ENCODE data around the gene XRCC4.
"Not testable (repeated sequence)": the region's sequence is repeated elsewhere in the genome, so short reads cannot be mapped to it uniquely, and the experiment has no call there.

Gene XRCC4

DNA sequence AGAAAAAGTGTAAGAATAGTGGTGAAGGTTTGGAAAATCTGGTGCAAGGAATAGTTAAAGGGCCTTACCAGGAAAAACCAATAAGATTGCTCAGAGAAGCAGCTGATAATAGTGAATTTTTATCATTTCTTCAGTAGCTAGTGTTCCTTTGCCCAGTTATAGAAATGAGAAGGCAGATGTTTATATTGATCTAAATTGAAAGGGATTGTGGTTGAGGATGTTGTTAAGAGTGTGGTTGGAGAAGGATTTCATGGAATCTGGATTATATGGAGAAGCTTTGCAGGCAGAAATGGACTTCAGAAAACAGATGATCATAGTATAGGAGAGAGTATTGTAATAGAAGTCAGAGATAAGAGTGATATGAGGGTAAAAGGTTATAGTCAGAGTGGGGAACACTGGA, 102.6 kb downstream of the XRCC4 start:
- DNase-seq (ENCODE audit: low spot score): peak; percentile 37

DNA sequence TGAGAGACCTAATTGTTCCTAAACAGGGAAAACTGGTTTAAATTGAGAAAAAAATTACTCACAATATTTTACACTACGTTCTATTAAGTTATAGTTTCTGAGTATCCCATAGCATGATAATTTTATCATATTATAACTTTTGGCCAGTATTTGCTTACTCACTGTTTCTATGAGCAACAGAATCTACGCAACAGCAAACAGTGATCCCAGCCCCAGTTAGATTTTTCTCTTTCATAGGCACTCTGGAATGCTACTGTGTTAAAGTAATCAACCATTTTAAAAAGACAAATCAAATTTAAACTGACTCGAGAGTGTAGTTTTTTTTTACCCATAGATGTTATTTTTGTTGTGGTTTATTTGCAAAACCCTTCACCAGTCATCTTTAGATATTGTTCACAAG, 107.2 kb downstream of the XRCC4 start:
- DNase-seq (ENCODE audit: low spot score): peak; percentile 7

DNA sequence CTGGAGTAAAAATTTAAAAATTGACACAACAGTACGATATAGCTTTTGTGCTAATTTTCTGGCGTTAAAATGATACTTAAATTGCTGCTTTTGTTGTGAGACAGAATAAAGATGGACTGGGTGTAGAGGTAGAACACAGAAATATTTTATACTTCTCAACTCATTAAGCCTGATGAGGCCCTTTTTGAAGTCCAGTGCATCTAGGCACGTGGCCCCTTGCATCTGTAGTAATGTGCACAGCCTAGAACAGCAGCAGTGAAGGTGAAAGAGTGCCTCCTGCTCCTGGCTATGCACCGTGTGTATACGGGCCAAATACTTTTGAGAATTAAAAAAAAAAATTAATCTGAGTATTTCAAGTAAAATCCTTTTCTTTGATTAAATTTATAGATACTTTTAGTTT, 115.6 kb downstream of the XRCC4 start:
- DNase-seq (ENCODE audit: low spot score): no peak

DNA sequence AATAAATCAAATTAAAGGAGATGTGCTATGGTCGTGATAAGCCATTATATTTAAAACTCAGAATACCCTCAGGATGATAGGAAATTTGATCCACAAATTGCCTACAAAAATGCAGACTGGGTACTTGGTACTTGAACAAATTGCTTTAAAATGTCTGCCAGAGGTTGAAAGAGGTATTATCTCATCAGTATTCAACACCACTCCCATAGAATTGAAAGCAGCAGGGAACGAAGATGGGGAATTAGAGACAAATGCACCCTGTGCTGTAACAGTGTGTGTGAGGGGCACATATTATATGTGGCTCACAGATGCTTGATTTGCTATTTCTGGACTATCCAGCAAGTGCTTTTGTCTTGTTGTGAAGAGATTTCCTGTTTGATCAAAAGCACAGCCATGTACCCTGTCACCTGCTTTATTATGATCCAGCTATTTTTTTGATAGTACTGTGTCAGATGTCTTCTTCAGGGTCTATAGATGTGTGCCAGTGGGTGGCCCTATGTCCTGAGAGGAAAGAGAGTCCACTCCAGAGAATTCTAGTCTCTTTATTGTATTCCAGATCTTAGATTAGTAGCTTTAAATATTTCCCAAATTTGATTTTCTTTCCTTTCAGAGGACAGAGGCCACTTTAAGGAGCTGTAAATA, 120.1 kb downstream of the XRCC4 start:
- DNase-seq (ENCODE audit: low spot score): no peak

DNA sequence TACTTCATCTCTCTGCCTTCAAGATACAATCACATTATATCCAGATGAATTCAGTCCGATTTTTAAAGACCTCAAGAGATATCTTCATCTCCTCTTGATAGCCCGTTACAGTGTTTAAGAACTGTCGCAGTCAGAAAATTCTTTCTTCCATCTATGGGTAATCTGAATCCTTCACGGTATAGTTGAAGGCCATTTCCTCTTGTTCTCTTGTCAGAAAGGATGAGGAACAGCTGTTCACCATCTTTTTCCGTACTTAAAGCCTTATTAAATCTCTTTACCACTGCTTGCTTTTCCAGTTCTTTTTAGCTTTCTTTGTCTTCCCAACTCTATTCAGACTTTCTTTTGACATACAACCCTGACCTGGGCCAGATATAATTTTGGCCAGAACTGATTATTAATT, 121.8 kb downstream of the XRCC4 start:
- DNase-seq (ENCODE audit: low spot score): no peak

DNA sequence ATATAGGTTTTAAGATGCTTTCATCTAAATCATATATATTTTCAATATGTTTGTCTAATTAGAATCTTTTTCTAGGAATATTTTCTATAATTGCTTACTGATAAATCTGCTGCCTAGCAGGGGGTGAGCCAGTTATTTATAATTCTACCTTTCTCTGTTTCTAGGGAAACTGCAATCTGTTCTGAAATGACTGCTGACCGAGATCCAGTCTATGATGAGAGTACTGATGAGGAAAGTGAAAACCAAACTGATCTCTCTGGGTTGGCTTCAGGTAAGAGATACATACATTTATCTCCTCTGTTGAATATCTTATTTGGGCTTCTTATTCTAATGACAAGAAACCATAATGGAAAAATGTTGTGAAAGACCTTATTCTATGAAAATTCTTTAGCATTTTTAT, 127.3 kb downstream of the XRCC4 start:
- no peak for DNase-seq (ENCODE audit: low spot score)

DNA sequence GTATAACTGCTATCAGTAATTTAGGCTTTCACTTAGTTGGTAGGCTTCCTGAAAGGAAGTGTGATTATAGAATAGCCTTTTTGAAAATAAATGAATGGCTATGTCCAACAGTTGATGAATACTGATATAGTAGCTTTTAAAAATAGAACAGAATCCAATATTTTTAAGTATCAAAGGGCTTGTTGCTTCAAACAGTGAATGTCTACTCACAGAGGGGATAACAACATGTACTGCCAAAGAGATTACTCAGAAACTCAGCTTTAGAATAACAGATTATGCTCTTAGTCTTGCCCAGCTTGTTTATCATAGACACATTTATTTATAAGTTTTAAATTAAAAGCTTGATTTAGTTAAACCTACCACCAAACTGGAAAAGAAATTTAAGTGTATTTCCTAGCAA, 132.6 kb downstream of the XRCC4 start:
- no peak for DNase-seq (ENCODE audit: low spot score)

DNA sequence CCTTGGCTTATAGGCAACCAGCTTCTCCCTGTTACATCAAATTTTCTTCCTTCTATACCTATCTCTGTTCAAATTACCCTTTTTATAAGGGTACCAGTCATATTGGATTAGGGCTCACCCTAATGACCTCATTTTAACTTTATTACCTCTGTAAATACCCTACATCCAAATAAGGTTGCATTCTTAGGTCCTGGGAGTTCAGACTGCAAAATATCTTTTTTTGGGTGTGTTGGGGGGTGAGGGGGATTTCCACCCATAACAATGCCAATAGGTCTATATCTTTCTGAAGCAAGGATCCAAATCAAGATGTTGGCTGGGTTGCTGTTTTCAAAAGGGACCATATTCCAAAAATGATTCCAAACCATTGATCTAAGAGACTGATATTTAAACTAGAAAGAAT, 141.7 kb downstream of the XRCC4 start:
- DNase-seq (ENCODE audit: low spot score): no peak

DNA sequence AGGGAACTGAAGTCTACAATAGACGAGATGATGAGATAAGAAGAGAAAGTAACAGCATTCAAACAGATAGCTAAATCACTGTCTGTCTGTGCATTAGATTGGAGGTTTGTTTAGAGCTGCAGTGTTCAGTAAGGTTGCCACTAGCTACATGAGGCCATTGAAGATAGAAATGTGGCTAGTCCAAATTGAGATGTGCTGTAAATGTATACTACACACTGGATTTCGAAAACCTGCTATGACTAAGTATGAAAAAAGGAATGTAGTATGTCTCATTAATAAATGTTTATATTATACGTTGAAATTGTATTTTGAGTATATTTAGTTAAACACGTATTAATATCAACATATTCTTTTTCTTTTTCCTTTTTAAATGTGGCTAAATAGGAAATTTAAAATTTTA, 142.1 kb downstream of the XRCC4 start:
- DNase-seq (ENCODE audit: low spot score): no peak

DNA sequence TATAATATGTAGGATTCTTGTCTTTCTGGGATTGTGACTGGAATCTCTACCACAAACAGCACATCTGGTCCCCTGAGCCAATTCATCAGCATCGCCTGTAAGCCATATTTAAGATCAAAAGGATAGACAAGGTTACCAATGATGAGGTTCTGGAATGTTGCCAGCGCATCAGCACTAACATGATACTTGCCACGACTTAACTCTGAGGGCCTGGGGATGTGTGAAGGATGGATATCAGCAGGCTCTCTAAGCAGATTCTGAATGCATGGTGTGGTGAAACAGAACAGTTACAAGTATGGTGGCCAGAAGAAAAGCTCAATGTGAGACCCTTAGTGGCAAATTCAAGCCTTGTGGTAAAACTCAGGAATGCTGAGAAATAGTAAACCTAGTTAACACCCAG, 143.0 kb downstream of the XRCC4 start:
- DNase-seq (ENCODE audit: low spot score): no peak

DNA sequence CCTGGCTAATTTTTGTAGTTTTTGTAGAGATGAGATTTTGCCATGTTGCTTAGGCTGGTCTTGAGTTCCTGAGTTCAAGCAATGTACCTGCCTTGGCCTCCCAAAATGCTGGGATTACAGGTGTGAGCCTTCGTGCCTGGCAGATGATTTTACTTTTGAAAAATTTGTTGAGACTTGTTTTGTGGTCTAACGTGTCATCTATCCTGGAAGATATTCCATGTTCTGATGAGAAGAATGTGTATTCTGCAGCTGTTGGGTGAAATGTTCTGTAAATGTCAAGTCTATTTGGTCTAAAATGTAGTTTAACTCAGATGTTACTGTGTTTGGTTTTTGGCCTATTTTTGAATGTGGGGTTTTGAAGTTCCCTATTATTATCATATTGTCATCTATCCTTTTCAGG, 145.6 kb downstream of the XRCC4 start:
- DNase-seq (ENCODE audit: low spot score): no peak

DNA sequence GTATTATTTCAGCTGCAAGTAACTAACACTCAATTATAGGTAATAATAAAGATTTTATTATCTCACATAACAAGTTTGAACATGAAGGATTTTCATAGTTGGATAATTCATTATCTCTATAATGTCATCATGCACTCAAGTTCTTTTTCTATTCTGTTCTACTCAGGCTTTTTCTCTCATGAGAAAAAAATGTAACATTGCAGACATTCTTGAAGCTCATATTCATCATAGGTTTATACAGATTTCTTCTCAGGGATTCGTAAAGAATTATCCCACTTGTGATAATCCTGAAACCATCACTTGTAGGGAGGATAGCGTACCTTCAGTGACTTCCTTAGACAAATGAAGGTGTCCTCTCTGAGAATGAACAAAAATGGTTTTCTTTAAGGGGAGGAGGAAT, 150.3 kb downstream of the XRCC4 start:
- DNase-seq (ENCODE audit: low spot score): no peak

DNA sequence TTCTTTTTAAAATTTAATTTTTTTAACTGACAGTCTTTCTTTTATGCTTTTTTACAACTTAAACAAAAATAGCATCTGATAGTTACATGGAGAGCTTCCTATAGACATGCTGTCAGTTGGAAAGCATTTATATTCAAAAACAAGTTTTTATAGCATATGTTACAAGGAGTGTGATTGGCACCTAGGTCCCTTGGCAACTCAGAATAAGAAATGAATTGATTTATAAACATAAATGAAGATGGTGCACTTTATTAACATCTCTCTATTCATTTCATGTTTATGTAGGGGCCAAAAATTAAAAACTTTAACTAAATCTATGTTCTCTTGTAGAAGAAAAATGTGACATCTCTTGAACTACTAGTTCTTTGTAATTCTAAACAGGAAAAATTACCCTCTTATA, 153.2 kb downstream of the XRCC4 start:
- DNase-seq (ENCODE audit: low spot score): no peak

DNA sequence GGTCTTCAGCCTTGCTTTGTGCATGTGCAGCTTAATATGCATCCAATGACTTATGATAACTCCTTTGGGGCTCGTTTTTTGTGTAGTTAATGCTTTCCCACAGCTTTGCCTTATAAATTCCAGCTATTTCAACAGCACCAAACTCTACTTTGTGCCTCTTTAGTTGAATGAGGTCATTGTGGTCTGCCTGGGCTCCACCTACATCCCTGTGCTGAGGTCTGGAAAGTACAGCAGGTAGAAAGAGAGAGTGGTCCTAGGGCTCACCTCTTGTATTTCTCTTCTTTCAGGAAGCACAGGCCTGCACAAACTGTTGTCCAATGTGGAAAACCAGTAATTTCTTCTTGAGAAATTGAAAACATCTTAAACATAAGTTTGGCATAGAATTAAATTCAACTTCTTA, 167.2 kb downstream of the XRCC4 start:
- DNase-seq (ENCODE audit: low spot score): no peak

DNA sequence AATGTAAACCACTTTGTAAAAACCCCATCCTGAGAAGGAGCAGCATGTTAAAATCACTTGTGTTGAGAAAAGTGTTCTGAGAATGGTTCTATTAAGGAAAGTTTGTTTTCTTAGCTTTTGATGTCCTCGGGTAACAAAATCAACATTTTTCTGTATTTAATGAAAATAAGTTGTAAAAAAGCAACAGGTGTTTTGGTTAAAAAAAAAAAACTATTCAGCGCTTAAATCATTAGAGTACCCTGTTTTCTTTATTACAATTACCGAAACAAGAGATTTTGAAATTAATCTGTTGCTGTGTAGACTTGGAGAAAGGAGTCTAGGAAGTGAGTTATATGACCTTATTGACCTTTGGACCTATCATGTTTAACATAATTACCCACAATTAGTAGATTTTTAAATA, 167.7 kb downstream of the XRCC4 start:
- no peak for DNase-seq (ENCODE audit: low spot score)

DNA sequence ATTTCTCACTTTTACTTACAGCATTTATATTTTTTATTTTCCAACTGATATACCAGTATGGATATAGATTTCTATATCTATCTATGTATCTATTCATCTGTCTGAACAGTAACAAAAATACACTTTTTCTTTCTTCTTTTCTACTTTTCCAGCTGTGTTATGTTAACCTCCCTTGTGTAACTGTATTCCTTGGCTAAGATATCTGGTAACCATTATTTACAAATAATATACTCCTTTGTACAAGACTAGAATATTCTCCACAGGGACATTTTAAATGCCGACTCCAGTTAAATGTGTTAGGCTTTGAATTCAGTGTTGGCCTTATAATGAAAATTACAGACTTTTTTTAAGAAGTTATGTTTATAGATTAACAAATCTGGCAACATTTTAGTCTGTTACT, 168.7 kb downstream of the XRCC4 start:
- no peak for DNase-seq (ENCODE audit: low spot score)

DNA sequence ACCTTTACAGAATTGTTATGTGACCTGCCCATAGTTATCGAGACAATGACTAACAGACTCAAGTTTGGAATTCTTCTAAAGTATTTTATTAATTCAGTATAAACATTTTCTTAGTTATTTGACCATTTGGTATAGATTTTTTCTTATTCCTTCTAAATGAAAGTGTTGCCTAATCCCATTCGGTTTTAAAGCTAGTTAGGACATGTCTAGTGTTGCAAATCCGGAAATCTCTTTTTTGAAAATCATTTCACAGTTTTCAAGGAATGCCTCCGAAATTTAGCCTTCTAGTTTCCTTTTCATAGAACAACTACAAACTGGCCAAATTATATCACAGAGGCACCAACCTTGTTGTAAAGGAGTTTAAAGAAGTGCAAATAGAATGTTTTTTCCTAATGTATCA, 171.8 kb downstream of the XRCC4 start:
- DNase-seq (ENCODE audit: low spot score): no peak

DNA sequence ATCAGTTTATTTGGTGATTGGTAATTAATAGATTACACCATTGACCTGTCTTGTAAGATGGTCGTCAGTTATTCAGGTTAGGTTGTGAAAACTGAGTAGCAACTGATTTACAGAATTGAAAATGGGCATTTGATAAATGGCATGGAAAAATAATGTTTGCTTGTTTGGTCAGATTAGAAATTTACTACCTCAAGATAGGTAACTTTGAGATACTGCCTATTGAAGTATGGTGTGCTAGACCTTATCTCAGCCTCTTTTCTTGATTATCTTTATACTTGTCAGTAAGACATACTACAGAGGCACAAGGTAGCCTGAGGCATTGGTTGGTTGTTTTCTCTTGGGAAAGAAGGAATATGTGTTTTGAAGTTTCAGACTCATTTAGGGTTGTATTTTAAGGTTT, 174.5 kb downstream of the XRCC4 start:
- no peak for DNase-seq (ENCODE audit: low spot score)

DNA sequence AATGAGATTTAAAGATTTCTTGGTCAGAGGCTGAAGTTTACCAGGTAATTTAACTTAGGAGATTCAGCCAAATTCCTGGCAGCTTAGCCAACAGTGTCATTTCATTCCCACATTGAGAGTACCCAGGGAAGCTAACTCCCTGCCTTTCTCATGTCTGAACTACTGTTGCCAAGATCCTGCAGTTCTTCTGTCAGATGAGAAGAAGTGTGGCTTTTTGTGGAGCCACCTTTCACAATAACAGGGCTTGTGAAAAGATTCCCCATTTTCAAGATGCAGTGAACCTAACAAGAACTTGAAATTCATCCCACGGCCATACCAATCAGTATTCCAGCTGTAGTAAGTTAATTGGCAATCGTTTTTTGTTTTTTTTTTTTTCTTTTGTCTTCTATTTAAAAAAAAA, 176.4 kb downstream of the XRCC4 start:
- no peak for DNase-seq (ENCODE audit: low spot score)

DNA sequence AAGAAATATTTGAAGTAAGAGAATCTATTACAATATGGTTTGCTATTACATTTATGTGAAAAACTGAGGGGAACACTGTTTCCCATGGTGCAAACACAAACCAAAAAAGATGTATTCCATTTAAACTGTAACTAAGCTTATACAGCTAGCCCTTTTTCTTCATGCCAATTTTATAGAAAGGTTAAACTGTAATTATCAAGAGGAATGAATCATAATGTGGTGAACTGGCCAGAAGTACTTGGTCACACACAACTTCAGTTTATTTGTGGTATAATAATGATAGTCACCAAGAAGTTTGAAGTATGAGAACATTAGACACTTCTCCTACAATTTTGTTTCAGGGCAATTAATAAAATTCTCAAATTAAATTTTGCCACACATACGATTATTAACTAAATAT, 177.9 kb downstream of the XRCC4 start:
- peak; percentile 7 for DNase-seq (ENCODE audit: low spot score)

DNA sequence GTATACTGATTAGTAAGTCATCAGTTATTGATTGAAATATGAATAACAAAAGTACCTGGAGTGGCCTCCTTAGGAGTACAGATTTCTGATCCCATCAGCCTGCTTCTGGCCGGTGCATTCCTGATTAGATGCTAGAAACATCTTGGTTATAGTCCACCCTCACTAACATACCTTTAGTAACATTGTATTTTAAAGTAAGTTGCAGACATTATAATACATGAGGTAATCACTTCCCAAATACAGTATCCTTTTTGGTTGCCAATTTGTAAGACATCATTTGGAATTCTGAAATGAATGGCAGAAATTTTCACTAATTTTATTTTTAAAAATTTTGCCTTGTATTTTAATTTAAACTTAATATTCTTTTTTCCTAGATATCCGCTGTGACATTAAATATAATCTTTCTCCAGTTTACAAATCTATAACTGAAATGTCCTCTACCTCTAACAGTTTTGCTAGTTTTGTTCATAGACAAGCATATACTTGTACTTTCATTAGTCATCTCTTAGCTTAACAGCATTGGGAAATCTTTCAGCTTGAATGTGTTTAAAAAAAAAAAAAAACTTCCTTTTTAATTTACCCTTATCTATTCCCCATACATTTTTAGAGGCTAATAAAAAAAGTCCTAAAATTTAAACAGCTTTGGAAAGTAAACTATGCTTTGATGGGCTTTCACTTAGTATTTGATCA, 178.9 kb downstream of the XRCC4 start:
- no peak for DNase-seq (ENCODE audit: low spot score)

DNA sequence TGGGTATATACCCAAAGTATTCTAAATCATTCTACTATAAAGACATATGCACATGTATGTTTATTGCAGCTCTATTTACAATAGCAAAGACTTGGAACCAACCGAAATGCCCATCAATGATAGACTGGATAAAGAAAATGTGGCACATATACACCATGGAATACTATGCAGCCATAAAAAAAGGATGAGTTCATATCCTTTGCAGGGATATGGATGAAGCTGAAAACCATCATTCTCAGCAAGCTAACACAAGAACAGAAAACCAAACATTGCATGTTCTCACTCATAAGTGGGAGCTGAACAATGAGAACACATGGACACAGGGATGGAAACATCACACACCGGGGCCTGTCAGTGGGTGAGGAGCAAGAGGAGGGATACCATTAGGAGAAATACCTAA, 180.3 kb downstream of the XRCC4 start:
- DNase-seq (ENCODE audit: low spot score): not testable (repeated sequence)

DNA sequence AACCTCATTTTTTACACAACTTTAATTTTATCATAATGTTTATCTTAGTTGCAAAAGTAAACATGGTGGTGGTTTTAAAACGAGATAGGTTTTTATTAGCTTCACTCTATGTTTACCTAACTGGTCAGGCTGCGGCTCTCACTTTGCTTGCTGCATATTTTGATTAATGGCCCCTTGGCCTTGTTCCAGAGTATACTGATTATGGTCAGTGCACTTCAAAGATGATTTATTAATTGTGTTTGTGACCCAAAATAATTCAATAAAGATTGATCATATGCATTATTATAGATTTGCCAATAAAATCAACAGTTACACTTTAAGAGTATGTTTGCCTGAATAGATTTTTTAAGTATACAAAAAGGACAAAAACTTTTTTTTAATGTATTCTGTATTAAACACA, 188.0 kb downstream of the XRCC4 start:
- peak; percentile 4 for DNase-seq (ENCODE audit: low spot score)

DNA sequence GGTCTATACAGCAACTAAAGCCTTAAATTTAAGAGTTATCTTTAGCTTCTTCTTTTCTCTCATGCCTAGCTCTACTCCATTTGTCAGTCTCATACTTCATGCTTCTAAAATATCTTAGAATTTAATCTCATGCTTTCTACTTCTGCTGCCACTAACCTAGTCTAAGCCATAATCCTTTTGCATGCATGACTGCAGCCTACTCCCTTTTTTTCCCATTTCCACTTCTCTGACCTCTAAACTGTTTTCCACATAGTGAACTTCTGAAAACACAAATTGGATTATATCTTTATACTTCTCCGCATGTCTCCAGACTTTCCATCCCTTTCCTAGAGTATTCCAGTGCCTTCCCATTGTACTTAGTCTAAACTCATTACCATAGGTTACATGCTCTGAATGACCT, 193.0 kb downstream of the XRCC4 start:
- DNase-seq (ENCODE audit: low spot score): no peak
